DMS153 treated with DMSO at 0.1 percent for 48 hours (cell line): ENCODE results near the gene HIVEP2.

Experiments
- DNase-seq: peaks from one replicate; lab custom pipeline; 2025; ENCODE audit not compliant: unreplicated experiment; lab: John Stamatoyannopoulos, UW

Gene HIVEP2

DNA sequence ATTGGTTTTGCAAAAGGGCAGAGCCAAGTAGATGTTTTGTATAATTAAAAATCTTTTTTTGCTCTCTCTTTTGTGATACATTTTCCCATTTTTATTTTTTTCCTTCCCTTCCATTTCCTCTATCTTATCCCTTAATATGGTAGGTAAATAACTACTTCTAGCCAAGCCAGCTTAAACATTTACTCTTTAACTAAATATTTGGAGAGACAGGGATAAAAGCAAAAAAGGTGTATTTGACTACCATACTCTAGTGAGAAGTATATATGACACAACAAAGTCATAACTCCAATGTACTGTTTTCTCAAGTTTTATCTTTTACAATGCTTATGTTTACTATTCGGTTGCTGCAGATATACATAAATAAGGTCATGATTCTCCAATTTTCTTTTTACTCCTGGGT lies 154.7 kb downstream of the HIVEP2 start:
- no peak for DNase-seq

DNA sequence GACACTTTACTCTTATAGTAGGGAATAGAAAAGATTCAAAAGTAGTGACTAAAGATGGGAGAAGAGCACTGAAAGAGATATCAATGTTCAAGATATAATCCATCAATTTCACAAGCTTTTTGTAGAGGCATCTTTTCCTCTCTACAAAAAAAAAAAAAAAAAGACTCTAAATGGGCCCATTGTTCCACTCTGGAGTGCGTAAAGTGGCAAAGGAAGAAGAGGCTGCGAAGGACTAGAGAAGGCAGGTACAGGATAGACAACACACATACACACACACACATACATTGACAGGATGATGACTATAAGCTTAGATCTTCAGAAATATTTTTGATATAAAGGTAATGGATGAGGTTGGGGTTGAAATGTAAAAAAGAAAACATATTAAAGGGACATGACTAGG lies 157.6 kb downstream of the HIVEP2 start:
- no peak for DNase-seq

DNA sequence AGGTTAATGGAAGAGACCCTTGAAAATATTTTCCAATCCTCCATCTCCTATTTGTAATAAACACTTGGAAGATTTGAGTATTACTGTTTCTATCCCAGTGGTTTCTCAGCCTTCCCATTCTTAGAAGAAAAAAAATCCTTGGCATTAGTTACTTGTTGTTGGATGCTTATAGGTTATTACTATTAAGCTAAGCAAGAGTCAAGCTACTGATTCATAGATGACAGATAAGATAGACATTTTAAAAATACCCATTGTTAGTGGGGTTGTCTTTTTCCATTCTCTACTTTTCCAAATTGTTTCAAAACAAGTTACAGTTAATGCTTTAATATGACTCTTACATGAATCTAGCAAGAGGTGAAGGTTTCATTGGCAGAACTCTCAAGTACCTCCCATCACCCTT lies 158.5 kb downstream of the HIVEP2 start:
- no peak for DNase-seq

DNA sequence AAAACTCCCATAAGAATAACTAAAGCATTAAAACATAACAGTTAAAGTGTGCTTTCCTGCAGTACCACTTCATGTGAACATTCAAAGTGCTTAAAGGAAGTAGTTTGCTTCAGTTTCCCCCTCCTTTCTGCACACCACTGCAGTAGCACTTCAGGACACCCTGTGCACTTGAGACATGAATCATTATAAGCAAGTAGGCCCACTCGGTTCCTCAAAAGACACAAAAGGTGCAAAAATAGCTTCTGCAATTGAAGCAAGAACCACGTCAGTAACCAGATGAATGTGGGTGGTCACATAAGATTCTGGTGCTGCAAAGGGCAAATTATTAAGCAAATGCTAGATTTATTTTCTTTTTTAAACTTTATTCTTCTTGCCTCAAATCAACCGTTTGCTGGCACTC lies 160.6 kb downstream of the HIVEP2 start:
- DNase-seq, result no peak

DNA sequence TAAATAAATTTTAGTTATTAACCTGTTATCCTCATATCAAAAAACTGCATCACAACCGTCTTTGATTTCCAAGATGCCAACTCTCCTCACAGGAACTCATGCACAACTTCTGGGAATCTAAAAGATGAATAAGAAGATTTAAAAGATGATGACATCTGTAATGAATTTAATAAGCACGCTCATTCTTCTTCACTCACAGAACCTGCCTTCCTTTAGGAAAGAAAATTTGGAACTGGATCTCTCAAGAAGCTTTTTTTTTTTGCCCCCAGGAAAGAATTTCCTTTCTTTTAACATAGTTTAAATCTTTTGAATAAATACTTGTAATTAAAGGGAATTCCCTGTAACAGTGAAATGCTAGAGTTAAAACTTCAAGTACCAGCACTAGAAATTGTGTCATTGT lies 161.5 kb downstream of the HIVEP2 start:
- DNase-seq, result no peak

DNA sequence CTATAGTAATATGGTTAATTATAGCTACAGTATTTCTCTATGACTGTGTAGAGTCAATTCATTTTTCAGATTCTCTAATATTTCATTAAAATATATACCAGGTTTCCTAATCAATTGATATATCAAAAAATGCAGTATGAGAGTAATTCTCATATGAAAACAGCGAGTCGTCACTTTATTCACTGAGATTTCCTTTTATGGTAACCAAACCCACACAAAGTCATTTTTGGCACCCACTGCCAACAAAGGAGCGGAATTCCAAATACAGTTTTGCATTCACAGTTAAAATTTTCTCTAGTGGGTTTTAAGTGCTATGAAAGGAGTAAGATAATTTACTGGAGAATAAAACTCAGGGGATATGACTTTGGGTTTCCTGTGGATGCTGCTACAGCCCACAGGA lies 163.8 kb downstream of the HIVEP2 start:
- DNase-seq, result no peak

DNA sequence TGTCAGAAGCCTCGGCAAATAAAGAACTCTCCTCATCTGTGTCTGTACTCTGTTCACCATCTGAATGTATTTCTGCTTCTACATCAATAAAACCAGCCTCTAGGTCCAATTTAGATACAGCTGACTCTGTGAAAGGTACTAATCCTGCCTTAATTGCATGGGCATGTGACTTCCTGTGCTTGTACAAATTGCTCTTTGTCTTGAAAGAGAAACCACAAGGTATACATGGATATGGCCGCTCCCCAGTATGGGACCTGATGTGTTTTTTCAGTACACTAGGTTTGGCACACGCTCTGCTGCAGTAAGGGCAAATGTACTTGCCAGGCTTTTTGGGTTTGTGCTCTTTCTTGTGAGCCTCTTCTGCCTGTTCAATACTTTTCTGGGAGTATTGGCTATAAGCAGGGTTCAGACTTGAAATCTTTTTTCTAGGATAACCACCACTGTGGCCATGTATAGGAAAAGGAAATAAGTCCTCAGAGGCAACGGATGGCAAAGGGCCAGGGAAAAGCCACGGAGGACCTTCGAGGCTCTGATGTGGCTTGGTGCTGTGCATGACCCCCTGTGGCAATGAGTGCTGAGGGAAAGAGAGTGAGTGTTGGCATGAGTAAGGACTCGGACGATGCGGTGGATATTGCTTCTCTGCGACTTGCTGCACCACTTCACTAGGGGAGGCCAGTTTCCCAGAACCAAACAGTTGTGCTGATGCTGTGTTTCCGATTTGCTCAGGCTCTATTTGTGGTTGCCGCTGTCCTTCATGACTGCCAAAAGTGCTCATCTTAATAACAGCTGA lies 170.9 kb downstream of the HIVEP2 start:
- DNase-seq, result no peak

DNA sequence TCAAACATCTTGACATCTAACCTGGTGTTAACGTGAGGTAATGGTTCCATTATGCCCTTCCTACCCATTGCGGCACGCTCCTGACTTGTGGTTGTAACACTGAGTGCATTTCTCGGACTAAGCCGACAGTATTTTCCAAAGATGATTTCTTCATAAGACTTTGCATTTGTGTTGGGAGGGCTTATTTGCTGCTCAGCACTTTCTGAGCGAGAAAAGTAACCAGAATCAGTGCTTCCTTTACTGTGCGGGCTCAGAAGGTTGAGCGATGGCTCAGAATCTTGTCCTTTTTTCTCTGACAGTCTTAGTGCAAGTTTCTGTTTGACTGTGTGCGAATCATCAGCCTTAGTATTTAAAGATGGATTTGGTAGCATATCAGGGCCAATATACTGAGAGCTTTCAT lies 171.7 kb downstream of the HIVEP2 start:
- DNase-seq, result no peak

DNA sequence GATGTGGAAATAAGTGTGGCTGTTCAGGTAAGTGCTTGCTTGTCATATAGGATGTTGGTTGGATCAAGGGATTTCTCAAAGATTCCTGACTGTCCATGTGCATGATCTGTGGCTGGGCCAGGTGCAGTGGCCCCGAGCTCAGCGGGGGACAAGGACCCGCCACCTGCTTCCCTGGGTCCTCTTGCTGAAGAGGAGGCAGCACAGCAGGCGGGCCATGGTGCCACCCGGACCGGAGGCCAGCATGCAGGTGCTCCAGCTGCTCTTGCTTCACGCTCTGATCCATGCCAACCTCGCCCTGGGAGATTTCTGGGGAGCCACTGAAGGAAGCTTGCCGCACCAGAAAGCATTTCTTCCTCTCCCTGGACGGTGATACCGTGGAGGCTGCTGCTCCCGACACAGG lies 173.8 kb downstream of the HIVEP2 start:
- no peak for DNase-seq

DNA sequence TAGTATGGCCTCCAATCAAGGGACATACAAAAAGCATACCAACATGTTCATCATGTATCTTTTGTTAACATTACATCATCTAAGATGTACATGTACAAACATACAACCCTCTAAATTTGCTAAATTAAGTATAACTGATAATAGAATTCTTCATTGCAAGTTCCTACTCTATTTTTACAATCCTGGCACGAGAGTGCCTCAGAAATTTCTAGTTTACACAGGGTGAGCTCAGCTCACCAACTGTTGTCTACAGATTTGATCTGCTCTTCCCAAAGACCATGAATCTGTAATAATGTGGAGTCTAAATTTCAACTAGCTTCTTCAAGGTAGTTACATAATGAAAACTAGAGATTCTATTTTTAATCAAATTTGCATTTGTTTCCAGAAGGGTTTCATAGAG lies 179.7 kb downstream of the HIVEP2 start:
- DNase-seq, result no peak

DNA sequence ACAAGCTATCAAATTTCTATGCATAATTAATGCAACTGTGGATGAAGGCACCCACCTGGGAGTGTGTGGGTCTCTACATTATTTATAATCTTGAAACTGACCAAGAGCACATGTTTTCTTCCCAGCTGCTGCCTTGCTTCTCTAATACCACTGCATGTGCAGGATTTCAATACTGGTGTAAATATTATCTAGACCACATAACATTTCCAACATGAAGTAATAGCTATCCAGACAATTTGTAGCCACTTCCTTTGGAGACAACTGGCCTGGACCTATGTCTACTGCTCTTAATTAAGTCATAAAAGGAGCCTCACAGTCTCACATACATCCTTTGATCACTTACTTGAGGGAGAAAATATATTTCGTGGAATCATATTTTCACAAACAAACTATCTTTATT lies 180.7 kb downstream of the HIVEP2 start:
- no peak for DNase-seq

DNA sequence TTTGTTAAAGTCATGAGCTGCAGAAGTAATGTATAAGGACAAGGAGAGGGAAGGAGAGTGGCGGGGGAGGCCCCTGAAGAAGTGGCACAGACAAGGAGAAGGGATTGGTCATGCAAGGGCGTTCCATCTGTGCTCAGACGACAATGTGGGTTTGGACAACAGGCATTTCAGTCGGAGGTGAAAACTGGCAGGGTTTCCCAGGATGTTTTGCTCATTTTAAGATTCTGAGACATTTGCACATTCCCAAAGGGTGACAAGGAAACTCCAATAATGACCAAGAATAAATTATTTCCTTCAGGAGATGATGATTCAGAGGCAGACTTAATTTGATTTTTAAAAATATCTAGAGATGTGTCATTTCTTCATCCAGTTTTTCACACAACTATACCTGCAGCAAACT lies 181.8 kb downstream of the HIVEP2 start:
- no peak for DNase-seq

DNA sequence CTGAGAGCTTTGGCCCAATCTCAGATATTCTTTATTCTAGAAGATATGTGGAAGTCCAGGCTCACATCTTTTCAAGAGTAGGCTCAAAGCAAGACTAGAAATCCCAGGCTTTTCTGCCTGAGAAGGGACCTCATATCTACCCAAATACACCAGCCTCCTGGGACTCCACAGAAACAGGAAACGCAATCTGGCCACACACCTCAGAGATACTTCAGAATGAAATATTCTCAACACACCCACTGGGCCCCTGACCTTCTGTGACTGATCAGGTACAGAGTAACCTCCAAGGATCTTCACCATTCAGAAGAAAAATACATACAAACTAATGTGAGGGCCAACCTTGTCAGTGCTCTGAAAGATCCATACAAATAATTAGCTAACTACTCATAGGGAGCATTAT lies 183.2 kb downstream of the HIVEP2 start:
- no peak for DNase-seq

DNA sequence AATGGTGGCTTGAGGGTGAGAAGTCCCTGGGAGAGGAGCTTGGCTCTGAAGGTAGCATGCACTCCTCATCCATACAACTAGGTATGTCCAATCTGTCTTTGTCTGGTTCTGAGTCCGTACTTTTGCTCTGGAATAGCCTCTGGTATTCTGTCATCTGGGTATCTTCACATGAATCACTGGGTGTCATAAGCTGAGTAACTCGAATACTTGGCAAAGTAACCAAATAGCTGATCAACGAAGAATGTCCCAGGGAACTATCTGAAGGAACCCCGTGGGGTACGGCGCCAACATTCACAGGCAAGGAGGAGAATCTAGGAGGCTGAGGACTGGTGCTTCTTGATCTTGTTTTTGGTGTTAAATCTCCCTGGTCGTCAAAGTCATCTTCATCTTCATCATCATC lies 184.8 kb downstream of the HIVEP2 start:
- DNase-seq, result no peak

DNA sequence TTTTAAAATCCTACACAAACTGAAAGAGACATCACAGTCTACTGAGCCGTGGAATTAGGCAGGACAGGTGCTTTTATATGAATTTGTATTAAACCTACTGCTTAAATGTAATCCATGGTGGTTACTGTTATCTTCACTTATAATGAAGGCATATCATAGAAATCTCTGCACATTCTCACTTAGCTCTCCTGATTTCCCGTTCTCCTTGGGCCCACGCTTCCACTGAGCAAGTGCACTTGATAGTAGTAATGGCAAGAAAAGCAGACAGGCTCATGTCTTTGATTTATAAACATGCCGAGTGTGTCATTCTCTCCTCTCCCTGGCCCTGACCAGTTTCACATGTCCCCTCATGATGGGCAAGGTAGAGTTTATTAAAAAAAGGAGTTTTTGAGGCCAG lies 186.3 kb downstream of the HIVEP2 start:
- DNase-seq, result no peak

DNA sequence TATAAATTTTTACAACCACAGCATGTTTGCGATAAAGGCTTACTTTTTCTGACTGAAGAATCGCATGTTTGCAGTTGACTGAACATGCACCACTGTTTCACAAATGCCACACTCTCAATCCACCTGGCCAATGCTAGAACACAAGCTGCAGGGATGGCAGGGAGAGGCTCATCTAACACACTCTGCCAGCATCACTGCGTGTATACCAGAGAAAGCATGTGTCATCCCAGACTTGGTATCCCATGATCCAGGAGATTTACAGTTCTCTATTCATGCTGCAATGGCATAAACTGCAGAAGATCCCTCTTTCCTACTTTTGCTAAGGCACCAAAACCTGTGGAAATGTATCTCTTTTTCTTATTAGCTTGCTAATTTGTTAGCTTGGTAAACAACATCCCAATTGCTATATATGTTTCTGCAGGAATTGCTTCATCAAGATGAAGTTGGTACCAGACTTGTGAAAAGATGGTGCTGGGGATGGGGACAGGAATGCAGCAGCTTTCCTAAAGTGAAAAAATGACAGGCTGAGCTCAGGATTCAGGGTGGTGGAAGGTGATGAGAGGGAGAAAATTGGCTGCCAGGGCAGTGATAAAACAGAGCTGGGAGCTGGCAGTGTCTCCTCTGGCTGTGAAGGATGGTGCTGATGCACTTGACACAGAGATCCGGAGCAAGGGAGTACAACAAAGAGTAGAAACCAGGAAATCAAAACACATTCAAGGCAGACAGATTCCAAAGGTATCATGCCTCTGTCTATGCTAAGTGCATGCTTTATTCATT lies 186.9 kb downstream of the HIVEP2 start:
- DNase-seq, result no peak

DNA sequence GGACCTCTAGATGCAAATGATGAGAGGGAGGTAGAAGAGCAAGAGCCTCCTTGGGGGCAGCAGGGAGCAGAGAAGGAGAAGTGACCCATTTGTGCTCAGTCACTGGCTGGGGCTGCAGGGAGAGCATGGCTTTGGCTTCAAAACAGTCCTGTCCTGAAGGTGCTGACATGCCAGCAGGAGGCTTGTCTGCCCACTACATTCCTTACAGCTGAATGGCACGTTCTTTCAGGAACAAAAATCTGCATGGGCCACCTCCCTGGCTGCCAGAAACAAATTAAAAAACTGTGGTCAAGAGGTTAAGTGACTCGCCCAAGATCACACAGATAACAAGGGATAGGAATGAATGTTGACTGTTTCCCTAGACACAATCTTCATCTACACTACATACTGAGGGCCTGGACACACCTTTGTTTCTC lies 188.8 kb downstream of the HIVEP2 start:
- no peak for DNase-seq

DNA sequence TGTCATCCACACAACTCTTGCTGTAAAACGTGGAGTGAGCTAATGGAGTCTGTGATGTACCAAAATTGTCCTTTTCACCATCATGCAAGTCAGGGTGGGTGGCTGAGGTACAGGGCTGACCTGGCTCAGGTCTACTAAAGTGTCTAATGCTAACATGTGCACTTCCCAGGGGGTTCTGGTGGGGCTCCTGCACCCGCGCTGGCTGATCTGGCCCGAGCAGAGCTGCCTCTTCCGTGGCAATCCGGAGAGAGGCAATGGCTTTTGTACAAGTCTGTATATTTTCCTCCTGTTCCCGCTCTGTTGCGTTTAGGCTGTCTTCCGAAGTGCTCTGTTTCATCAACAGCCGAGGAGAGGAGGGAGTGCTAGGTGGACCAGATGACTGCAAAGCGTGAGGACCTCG lies 191.8 kb downstream of the HIVEP2 start:
- no peak for DNase-seq

DNA sequence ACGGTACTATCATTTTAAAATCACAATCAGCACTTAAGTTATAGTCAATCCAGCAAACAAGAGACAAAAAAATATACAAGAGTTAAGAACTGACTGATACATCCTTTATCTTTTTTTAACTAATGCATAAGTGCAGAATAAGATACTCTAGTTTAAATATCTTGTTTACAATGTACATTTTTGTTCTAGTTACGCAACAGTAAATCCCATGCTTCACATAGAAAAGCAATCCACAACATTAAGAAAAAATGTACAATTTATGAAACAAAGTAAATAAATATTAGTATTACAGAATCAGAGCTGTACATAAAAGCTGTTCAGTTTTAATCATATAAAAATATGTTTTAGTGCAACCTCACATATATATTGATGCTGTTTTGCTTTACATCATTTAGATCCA lies 192.6 kb downstream of the HIVEP2 start:
- no peak for DNase-seq

DNA sequence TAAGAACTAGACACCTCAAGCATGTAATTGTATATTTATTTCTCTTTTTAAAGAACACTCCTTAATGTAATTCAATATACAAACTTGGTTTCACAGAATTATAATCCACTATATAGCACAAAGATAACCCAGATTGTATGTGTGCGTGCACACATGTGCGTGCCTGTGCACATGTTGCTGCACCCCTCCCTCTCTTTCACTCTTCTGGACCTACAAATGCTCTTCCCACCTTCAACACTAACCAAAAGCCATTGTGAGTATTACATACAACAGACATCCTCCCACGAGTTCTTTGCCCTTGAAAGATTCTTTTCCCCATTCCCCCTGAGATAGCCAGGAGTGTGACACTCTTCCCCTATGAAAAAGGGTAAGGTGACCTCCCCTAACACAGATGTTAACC lies 193.5 kb downstream of the HIVEP2 start:
- DNase-seq, result no peak

DNA sequence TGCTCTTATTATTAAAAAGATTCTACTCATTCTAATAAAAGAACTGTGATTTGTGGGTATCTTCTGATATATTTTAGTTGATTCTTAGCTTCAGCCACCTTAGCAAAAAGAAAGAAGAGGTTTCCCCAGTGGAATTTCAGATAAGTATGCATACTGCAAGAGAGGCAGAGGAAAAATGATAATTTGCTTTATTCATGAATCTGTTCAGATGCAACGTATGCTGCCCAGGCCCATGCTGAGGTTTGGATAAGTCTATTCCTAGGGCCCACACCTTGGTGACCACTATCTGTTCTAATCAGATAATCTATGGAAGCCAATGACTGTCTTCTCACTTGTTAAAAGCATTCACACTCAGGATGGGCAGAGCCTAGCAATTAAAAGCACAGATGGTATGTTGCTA lies 194.0 kb downstream of the HIVEP2 start:
- DNase-seq, result no peak

DNA sequence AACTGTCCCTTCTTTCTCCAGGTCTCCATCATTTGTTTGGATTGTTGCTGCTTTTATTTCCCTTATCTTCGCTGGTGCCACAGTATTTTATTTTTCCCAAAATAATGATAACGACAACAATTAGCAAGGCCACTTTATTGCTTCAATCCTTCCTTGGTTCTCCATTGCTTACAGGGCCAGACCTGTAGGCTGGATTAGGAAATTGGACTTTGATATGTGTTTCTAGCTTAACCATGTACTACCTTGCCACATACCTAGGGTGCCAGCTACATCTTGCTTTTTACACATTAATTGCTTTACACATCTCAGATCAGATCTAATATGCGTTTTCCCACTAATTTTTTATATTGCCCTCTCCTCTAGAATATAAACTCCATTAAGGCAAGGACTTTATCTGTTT lies 195.4 kb downstream of the HIVEP2 start:
- DNase-seq, result no peak

DNA sequence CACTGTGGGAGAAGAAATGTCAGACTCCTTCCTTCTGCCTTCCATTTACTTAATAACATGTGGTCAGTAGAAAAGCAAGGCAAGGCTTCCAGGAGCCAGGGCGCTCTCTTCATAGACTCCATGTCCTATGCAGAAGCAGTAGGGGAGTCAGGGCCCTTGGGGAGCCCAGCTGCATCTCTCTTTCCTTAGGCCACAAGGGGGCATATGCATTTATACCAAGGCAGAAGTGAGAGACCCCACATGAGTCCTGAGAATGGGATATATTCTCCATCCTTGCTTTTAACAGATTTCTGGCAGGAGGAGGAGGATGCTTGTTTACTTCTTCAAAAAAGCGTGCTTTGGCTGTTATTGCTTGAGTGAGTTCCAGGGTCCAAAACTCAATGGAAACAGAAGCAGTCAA lies 198.5 kb downstream of the HIVEP2 start:
- no peak for DNase-seq
